ENCODE results near the gene AK6. TPM values are rescaled to one million over a fixed set of nuclear protein-coding genes. Genes with fewer than 3 reads are reported as not detected.
"Not testable (repeated sequence)": the region's sequence is repeated elsewhere in the genome, so short reads cannot be mapped to it uniquely, and the experiment has no call there.

AK6 gene
- total and polyA plus RNA-seq, 3 donors from 2014 or later, result 24.6 to 59.2 (median 32.0) TPM

DNA sequence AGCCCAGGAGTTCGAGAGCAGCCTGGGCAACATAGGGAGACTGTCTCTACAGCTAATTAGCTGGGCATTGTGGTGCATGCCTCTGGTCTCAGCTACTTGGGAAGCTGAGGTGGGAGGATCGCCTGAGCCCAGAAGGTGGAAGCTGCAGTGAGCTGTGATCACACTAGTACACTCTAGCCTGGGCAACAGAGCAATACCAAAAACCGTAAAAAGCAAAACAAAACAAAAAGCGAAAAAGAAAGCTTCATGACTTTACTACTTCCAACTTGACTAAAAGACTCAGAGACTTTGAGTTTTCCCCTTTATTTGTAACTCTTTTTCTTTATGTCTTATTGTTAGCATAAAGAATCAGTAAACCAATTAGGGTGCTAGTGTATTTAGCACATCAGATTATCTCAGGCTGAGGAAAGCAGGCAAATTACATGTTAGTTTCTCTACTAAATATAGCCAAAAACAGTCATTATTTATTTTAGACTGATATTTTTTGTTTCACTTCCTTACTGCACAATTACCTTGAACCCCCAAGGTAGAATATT is 5.7 kb upstream of the AK6 start:
- H3K36me3 ChIP-seq (ENCODE audit: low read depth, missing control alignments), result no peaks in the 10 kb centered on the region
- no peak for DNase-seq
- no peak overlapping the region for H3K4me3 ChIP-seq
- H3K4me1 ChIP-seq, result peaks cover 5% of the 10 kb centered on the region
- no peak for TF ChIP-seq POLR2A (IDR thresholded peaks at IDR 0.05)
- TF ChIP-seq, protein P1, sequence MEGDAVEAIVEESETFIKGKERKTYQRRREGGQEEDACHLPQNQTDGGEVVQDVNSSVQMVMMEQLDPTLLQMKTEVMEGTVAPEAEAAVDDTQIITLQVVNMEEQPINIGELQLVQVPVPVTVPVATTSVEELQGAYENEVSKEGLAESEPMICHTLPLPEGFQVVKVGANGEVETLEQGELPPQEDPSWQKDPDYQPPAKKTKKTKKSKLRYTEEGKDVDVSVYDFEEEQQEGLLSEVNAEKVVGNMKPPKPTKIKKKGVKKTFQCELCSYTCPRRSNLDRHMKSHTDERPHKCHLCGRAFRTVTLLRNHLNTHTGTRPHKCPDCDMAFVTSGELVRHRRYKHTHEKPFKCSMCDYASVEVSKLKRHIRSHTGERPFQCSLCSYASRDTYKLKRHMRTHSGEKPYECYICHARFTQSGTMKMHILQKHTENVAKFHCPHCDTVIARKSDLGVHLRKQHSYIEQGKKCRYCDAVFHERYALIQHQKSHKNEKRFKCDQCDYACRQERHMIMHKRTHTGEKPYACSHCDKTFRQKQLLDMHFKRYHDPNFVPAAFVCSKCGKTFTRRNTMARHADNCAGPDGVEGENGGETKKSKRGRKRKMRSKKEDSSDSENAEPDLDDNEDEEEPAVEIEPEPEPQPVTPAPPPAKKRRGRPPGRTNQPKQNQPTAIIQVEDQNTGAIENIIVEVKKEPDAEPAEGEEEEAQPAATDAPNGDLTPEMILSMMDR (IDR thresholded peaks at IDR 0.05), result no peak
- H3K27ac ChIP-seq, result no peak overlapping the region
- intact Hi-C loops (cut with DNase I; ENCODE audit: low total_unique reads), result no loop called here
- WGBS, 2 donors, result 92 to 93% methylated on average over 4 of the region's 4 CpGs
- no peaks in the 10 kb centered on the region for H3K27me3 ChIP-seq
- H3K9me3 ChIP-seq, result no peaks in the 10 kb centered on the region

DNA sequence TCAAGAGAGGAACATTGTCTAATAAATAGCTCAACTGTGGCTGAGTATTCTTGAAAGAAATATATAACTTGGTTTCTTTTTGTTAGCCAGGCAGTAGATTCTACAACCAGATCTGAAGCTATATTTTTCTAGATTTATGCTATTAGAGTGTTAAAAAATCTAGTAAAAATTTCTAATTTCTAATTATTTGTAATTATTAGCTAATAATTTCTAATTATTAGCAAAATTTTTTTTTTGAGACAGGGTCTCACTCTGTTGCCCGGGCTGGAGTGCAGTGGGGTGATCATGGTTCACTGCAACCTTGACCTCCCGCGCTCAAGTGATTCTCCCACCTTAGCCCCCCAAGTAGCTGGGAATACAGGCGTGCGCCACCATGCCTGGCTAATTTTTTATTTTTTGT is 3.1 kb upstream of the AK6 start:
- no peaks in the 10 kb centered on the region for H3K9me3 ChIP-seq
- WGBS, 2 donors, result 94 to 96% methylated on average over 5 of the region's 5 CpGs
- intact Hi-C loops (cut with DNase I; ENCODE audit: low total_unique reads), result no loop called here

DNA sequence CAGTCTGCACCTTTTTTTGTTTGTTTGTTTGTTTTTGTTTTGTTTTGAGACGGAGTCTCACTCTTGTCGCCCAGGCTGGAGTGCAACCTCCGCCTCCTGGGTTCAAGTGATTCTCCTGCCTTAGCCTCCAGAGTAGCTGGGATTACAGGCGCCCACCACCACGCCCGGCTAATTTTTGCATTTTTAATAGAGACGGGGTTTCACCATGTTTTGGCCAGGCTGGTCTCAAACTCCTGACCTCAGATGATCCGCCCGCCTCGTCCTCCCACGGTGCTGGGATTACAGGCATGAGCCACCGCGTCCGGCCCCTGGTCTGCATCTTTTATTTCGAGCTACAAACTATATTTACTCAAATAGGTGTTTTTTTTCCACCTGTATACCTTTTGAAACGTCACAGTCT is 1.0 kb upstream of the AK6 start:
- H3K9me3 ChIP-seq; intact Hi-C loops (cut with DNase I; ENCODE audit: low total_unique reads); H3K36me3 ChIP-seq (ENCODE audit: low read depth, missing control alignments); H3K27me3 ChIP-seq; DNase-seq: not testable (repeated sequence)
- H3K4me1 ChIP-seq, result peaks cover 16% of the 10 kb centered on the region
- peak overlapping the region; percentile 75 to 92 for H3K4me3 ChIP-seq
- peak overlapping the region; percentile 97 to 99 for H3K27ac ChIP-seq
- WGBS, 2 donors, result 1% methylated on average over 16 of the region's 16 CpGs

More for the DNA sequence above, 3.1 kb upstream of the AK6 start:
- Histone ChIP-seq H3K4me1 (peaks cover 16% of the 10 kb centered on the region), H3K36me3 (ENCODE audit: low read depth, missing control alignments) (no peaks in the 10 kb centered on the region), H3K27ac (no peak overlapping the region), H3K4me3 (no peak overlapping the region), H3K27me3 (no peaks in the 10 kb centered on the region)
- DNase-seq, result no peak
- TF ChIP-seq, protein P1 (IDR thresholded peaks at IDR 0.05), result no peak
- TF ChIP-seq POLR2A (IDR thresholded peaks at IDR 0.05), result no peak

DNA sequence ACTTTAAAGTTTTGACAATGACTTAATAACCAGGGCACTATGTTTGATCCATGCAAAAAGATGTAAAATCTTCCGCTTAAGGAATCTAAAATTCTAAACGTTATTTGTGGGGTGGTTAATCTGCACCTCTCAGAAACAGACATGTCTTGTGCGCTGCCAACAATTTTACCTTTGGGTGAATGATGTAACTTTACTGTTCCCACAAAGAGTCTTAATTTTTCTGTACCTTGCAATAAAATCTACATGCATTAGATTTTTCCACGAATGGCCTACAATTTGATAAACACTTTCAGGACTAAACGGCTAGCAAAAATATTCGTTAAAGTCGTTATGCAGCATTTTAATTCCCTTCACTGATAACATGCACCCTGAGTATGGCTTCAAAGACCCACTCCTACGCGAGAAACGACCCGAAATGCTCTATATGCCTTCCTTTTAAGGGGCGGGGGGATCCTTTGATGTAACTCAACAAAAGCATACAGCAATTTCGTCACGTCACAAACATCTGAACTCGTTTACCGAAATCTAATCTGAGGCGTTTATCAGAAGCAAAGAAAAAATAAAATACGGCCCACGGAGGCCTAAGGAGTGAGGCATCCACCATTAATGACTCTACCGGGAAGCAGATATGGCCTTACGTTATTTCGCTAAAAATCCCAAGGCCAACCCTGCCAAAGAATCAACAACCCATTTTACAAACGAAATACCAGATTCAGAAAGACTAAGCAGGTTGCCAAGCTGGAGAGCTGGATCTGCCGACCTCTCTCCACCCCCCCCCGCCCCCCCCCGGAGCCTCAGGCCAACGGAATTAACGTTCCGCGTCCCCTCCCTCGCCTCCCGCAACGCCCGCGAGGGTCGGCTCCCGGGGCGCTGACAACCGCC is 621 bp downstream of the AK6 start:
- TF ChIP-seq, protein P1 (IDR thresholded peaks at IDR 0.05), result no peak
- TF ChIP-seq POLR2A (IDR thresholded peaks at IDR 0.05), result no peak
- Histone ChIP-seq H3K4me3 (peak overlapping the region; percentile 75 to 92), H3K27me3 (no peaks in the 10 kb centered on the region), H3K36me3 (ENCODE audit: low read depth, missing control alignments) (no peaks in the 10 kb centered on the region), H3K4me1 (peaks cover 16% of the 10 kb centered on the region), H3K9me3 (no peaks in the 10 kb centered on the region), H3K27ac (peak overlapping the region; percentile 97 to 99)
- no peak for DNase-seq
- intact Hi-C loops (cut with DNase I; ENCODE audit: low total_unique reads), result no loop called here
- 2% methylated on average over 31 to 37 of the region's 39 CpGs for WGBS, 2 donors

DNA sequence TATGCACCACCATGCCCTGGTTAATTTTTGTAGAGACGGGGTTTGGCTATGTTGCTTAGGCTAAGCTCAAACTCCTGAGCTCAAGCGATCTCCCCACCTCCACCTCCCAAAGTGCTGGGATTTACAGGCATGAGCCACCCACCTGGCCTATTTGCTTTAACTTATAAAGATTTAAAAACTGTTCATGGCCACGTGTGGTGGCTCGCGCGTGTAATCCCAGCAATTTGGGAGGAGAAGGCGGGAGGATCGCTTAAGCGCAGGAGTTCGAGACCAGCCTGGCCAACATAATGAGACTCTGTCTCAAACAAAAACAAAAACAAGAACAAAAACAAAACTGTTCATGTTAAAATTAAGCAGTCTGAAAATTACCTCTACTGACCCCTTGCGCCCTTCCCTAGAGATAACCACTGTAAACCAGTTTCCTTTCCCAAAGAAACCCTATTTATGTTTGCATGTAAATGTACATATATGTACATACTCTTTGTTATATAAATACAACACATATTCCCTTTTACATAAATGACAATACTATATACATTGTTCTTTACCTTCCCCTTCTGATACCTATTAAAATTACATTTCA is 1.5 kb downstream of the AK6 start:
- peak overlapping the region in 1 of 2 donors; percentile 92 for H3K4me3 ChIP-seq
- H3K36me3 ChIP-seq (ENCODE audit: low read depth, missing control alignments), result no peaks in the 10 kb centered on the region
- TF ChIP-seq POLR2A (IDR thresholded peaks at IDR 0.05), result no peak
- TF ChIP-seq, protein P1 (IDR thresholded peaks at IDR 0.05), result no peak
- intact Hi-C loops (cut with DNase I; ENCODE audit: low total_unique reads), result no loop called here
- no peaks in the 10 kb centered on the region for H3K27me3 ChIP-seq
- peaks cover 16% of the 10 kb centered on the region for H3K4me1 ChIP-seq
- no peaks in the 10 kb centered on the region for H3K9me3 ChIP-seq
- H3K27ac ChIP-seq, result peak overlapping the region; percentile 97 to 99
- 55 to 69% methylated on average over 11 of the region's 11 CpGs for WGBS, 2 donors
- no peak for DNase-seq
